ENCODE measurements around the gene MRGPRG.
"Not testable (repeated sequence)": the region's sequence is repeated elsewhere in the genome, so short reads cannot be mapped to it uniquely, and the experiment has no call there.

The MRGPRG gene

DNA sequence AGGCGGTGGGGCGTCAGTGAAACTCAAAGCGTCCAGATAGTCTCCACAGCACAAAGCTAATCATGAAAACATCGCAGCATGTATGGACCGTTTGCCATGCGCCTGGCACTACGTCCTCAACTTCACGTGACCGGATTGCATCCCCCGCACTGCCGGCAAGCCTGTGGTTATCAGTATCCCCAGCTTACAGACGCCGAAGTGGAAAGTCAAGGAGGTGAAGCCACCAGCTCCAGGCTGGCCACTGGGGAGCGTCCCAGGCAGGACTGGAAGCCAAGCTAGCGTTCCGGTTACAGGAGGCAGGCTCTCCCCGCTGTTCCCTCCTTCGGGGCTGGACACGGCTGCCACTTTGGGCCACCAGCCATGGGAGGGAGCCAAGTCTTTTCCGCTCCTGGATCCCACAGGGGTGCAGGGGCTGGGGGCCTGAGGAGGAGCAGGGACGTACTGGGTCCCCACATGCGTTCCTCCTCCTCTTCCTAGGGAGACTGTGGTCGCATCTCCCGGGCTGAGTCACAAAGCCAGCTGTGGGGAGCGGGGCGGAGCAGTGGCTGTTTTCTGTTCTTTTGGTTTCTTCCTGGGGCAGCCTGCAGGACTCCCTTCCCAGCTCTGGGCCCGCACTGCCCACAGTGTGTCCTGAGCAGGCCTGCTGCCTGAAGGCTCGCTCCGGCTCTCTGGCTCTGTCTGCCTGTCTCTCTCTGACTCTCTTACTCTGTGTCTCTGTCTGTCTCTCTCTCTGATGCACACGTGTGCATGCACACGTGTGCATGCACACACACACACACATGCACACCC, 49.2 kb downstream of the MRGPRG start:
- peaks cover 62% of the 10 kb centered on the region for H3K27me3 Mint-ChIP-seq
- peak; percentile 50 for DNase-seq

GRCh38 chr11:3168742-3169254, 49.8 kb downstream of the MRGPRG start:
- Mint-ChIP-seq H3K4me1 (ENCODE audit: low read depth) (peaks cover 30% of the 10 kb centered on the region), H3K27me3 (peaks cover 65% of the 10 kb centered on the region), H3K4me3 (peak overlapping the region; percentile 58)
- H3K27ac Mint-ChIP-seq; DNase-seq; H3K36me3 Mint-ChIP-seq (ENCODE audit: low read depth); H3K9me3 Mint-ChIP-seq: not testable (repeated sequence)

More for the DNA sequence above, 49.2 kb downstream of the MRGPRG start:
- Mint-ChIP-seq H3K4me1 (ENCODE audit: low read depth) (peaks cover 27% of the 10 kb centered on the region), H3K4me3 (peak overlapping the region; percentile 58), H3K36me3 (ENCODE audit: low read depth) (no peaks in the 10 kb centered on the region), H3K9me3 (no peaks in the 10 kb centered on the region), H3K27ac (peak overlapping the region; percentile 56)
